Measurements from ENCODE around the gene RBBP6. TPM values are rescaled to one million over a fixed set of nuclear protein-coding genes. Genes with fewer than 3 reads are reported as not detected.
"Not testable (repeated sequence)": the region's sequence is repeated elsewhere in the genome, so short reads cannot be mapped to it uniquely, and the experiment has no call there.

Gene RBBP6
- total RNA-seq, 1 experiment from 2014 or later = 38.4 TPM

- TF ChIP-seq EZH2 (IDR thresholded peaks at IDR 0.05; ENCODE audit: low read length, unreplicated experiment) = no peak
- no peak for TF ChIP-seq EZH2phosphoT487 (IDR thresholded peaks at IDR 0.05; ENCODE audit: borderline replicate concordance, low read length)
- no peak for TF ChIP-seq CTCF (conservative IDR thresholded peaks at IDR 0.05; ENCODE audit: low read depth, low read length)
- no peaks in the 10 kb centered on the region for H3K79me2 ChIP-seq (ENCODE audit: low read length)
- no peaks in the 10 kb centered on the region for H4K20me1 ChIP-seq (ENCODE audit: low read length)
- intact Hi-C loops (cut with micrococcal nuclease) = no loop called here
- H3K9ac ChIP-seq (ENCODE audit: low read length) = no peak overlapping the region
- H2AFZ ChIP-seq (ENCODE audit: low read length) = no peak overlapping the region
- no peak overlapping the region for H3K27ac ChIP-seq (ENCODE audit: low read length)
- H3K27me3 ChIP-seq (ENCODE audit: low read length) = peaks cover 6% of the 10 kb centered on the region; the same call in 1 of the 2 replicates
- H3K9me2 ChIP-seq (replicated peaks; ENCODE audit: low read length) = no peaks in the 10 kb centered on the region
- no peaks in the 10 kb centered on the region; the same call in 1 of the 2 replicates for H3K4me1 ChIP-seq (ENCODE audit: insufficient read depth, low read length)
- H3K9me3 ChIP-seq (ENCODE audit: low read length) = no peaks in the 10 kb centered on the region
- POLR2A ChIA-PET (ENCODE audit: unreplicated experiment) = no interaction called here
- CTCF ChIA-PET = no interaction called here
- ATAC-seq (peak; percentile 70), DNase-seq (peak; percentile 68)
- H3F3A ChIP-seq (ENCODE audit: low read length, unreplicated experiment) = no peaks in the 10 kb centered on the region
- H3K4me2 ChIP-seq (ENCODE audit: low read length) = no peak overlapping the region
- H3K4me3 ChIP-seq (ENCODE audit: low read length) = no peak overlapping the region
- no peaks in the 10 kb centered on the region for H3K36me3 ChIP-seq (ENCODE audit: low read depth, low read length)
- no TSS peak for BruUV-seq (replicated peaks)
Measured at GRCh38 chr16:24493821-24494220, 45.5 kb upstream of the RBBP6 start.

DNA sequence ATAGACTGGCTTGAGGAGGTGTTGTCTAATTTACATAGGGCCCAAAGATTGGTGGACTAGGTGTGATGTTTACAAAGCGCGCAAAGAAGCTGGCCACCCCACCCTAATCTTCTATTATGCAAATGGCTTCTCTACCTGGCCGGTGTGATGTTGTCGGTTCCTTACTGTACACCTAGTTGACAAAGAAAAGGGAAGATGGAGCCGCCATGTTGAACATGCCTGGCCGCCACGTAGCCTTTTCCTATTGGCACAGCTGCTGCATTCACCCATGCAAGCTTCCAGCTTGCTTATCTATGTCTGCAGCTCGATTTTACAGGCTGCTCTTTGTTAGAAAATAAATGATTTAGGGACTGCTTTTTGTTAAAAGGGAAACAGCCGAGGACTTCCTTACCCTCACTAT lies 44.2 kb upstream of the RBBP6 start:
- H3K79me2 ChIP-seq (ENCODE audit: low read length); H3K4me2 ChIP-seq (ENCODE audit: low read length); H3K4me1 ChIP-seq (ENCODE audit: insufficient read depth, low read length); H3K27me3 ChIP-seq (ENCODE audit: low read length); H3K36me3 ChIP-seq (ENCODE audit: low read depth, low read length); DNase-seq; H3K27ac ChIP-seq (ENCODE audit: low read length); H3K9me2 ChIP-seq (replicated peaks; ENCODE audit: low read length); intact Hi-C loops (cut with micrococcal nuclease); H3F3A ChIP-seq (ENCODE audit: low read length, unreplicated experiment); POLR2A ChIA-PET (ENCODE audit: unreplicated experiment); H3K9me3 ChIP-seq (ENCODE audit: low read length); H3K9ac ChIP-seq (ENCODE audit: low read length); BruUV-seq (replicated peaks); ATAC-seq; H3K4me3 ChIP-seq (ENCODE audit: low read length); H2AFZ ChIP-seq (ENCODE audit: low read length); CTCF ChIA-PET; H4K20me1 ChIP-seq (ENCODE audit: low read length): not testable (repeated sequence)

- TF ChIP-seq EZH2phosphoT487 (IDR thresholded peaks at IDR 0.05; ENCODE audit: borderline replicate concordance, low read length) (no peak), EZH2 (IDR thresholded peaks at IDR 0.05; ENCODE audit: low read length, unreplicated experiment) (no peak), CTCF (conservative IDR thresholded peaks at IDR 0.05; ENCODE audit: low read depth, low read length) (no peak)
- intact Hi-C loops (cut with micrococcal nuclease) = no loop called here
- ChIA-PET CTCF (interaction anchor here (0.6 kb wide), 1 partner anchor 639 kb away, joined by 3 read pairs; no protein-coding TSS in a partner anchor), POLR2A (ENCODE audit: unreplicated experiment) (no interaction called here)
- Histone ChIP-seq H3K9me3 (ENCODE audit: low read length) (no peaks in the 10 kb centered on the region), H2AFZ (ENCODE audit: low read length) (no peak overlapping the region), H4K20me1 (ENCODE audit: low read length) (no peaks in the 10 kb centered on the region), H3K36me3 (ENCODE audit: low read depth, low read length) (no peaks in the 10 kb centered on the region), H3K9me2 (replicated peaks; ENCODE audit: low read length) (no peaks in the 10 kb centered on the region), H3K9ac (ENCODE audit: low read length) (no peak overlapping the region), H3K27ac (ENCODE audit: low read length) (no peak overlapping the region), H3K27me3 (ENCODE audit: low read length) (no peaks in the 10 kb centered on the region), H3K4me3 (ENCODE audit: low read length) (no peak overlapping the region), H3K4me1 (ENCODE audit: insufficient read depth, low read length) (no peaks in the 10 kb centered on the region; the same call in 1 of the 2 replicates), H3F3A (ENCODE audit: low read length, unreplicated experiment) (no peaks in the 10 kb centered on the region), H3K79me2 (ENCODE audit: low read length) (no peaks in the 10 kb centered on the region), H3K4me2 (ENCODE audit: low read length) (no peak overlapping the region)
- DNase-seq (peak; percentile 20), ATAC-seq (no peak)
- no TSS peak for BruUV-seq (replicated peaks)
Measured at GRCh38 chr16:24497440-24497839, 41.9 kb upstream of the RBBP6 start.

Measured in PC-3 (cell line).